ENCODE results near the gene AFF2.

- TF ChIP-seq, protein P1, sequence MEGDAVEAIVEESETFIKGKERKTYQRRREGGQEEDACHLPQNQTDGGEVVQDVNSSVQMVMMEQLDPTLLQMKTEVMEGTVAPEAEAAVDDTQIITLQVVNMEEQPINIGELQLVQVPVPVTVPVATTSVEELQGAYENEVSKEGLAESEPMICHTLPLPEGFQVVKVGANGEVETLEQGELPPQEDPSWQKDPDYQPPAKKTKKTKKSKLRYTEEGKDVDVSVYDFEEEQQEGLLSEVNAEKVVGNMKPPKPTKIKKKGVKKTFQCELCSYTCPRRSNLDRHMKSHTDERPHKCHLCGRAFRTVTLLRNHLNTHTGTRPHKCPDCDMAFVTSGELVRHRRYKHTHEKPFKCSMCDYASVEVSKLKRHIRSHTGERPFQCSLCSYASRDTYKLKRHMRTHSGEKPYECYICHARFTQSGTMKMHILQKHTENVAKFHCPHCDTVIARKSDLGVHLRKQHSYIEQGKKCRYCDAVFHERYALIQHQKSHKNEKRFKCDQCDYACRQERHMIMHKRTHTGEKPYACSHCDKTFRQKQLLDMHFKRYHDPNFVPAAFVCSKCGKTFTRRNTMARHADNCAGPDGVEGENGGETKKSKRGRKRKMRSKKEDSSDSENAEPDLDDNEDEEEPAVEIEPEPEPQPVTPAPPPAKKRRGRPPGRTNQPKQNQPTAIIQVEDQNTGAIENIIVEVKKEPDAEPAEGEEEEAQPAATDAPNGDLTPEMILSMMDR (IDR thresholded peaks at IDR 0.05) = no peak
- no peak for TF ChIP-seq POLR2AphosphoS5 (IDR thresholded peaks at IDR 0.05)
- TF ChIP-seq POLR2A (IDR thresholded peaks at IDR 0.05) = no peak
Observed at GRCh38 chrX:148938348-148938747, 437.9 kb downstream of the AFF2 start.
